ENCODE data around the gene TP53I13. TPM values are rescaled to one million over a fixed set of nuclear protein-coding genes. Genes with fewer than 3 reads are reported as not detected.

The TP53I13 gene, protein sequence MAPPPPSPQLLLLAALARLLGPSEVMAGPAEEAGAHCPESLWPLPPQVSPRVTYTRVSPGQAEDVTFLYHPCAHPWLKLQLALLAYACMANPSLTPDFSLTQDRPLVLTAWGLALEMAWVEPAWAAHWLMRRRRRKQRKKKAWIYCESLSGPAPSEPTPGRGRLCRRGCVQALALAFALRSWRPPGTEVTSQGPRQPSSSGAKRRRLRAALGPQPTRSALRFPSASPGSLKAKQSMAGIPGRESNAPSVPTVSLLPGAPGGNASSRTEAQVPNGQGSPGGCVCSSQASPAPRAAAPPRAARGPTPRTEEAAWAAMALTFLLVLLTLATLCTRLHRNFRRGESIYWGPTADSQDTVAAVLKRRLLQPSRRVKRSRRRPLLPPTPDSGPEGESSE
- total RNA-seq = 41.9 TPM

DNA sequence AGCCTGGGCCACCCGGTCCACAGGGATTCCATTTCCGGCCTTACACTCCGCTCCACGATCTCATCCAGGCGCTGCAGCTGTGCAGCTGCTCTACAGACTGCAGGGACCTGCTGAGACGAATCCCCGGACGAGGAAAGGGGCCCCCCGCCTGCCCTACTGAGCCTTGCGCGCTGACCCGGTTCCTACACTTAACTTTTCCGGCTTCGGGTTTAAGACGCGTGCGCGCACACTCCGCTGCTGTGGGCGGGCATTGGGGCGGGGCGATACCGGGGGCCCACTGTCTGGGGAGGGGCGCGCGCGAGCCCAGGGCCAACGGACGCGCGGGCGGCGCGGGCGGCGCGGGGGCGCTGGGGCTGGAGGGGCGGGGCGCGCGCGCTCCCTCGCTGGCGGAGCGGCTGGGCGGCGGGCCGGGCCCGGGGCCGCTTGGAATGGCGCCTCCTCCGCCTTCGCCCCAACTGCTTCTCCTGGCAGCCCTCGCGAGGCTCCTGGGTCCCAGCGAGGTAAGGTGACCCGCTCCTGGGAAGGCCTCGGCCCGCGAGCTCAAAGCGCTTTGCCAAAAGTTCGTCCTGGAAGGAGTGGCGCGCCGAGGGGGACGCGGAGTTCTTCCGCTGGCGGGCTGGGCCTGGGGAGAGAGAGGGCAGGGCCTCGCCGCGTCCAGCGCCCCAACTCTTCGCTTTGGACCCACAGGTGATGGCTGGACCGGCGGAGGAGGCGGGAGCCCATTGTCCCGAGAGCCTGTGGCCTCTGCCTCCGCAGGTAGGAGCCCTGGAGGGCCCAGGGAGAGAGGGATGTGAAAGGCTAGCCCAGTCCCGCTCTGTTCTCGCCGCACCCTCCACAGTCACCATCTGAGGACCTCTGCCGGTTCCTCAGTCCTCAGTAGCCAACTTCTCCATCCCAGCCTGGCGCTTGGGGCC is at the start of gene TP53I13:
Gene TP53I13, plus strand, starts transcription at position 371 of the 914 bp plus-strand sequence. Its CDS starts 58 bp downstream, at position 429.

DNA sequence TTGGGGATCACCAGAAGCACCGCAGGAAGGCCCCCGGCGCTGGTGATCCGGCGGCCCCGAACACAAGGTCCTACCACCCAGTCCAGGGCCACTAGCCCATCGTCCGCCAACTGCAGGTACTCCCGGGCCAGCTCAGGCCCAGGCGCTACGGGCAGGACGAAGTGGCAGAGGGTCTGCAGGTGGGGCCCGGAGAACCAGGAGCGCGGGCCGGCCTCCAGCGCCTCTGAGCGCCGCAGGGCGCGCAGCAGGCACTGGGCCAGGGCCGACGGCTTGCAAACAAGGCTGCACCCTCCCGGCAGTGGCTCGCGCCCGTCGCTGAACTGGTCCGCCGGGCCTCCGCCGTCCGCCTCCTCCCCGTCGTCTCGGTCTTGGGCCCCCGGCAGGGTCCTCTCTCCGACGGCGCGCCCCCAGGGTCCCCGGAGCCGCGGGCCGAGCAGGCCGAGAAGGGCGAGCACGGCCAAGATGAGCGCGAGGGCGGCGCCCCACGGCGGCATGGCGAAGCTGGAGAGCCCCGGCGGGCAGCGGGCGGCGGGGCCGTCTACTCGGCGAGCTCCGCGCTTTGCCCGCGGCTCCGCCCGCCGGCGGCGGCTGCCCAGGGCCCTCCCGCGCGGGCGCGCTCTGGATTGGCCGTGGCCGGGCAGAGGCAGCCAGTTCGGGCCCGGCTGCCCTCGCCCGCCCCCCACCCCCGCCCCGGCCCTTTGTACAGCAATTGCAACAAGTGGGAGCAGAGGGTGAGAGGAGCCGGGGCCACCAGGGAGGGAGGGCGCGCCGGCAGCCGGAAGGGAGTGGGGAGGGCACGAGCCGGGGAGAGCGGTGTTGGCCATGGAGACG is 1.8 kb upstream of the TP53I13 start, which contains the start of gene ABHD15:
Gene ABHD15, minus strand, starts transcription at position 565 of the 831 bp plus-strand sequence. Its CDS starts 71 bp downstream, at position 494.

DNA sequence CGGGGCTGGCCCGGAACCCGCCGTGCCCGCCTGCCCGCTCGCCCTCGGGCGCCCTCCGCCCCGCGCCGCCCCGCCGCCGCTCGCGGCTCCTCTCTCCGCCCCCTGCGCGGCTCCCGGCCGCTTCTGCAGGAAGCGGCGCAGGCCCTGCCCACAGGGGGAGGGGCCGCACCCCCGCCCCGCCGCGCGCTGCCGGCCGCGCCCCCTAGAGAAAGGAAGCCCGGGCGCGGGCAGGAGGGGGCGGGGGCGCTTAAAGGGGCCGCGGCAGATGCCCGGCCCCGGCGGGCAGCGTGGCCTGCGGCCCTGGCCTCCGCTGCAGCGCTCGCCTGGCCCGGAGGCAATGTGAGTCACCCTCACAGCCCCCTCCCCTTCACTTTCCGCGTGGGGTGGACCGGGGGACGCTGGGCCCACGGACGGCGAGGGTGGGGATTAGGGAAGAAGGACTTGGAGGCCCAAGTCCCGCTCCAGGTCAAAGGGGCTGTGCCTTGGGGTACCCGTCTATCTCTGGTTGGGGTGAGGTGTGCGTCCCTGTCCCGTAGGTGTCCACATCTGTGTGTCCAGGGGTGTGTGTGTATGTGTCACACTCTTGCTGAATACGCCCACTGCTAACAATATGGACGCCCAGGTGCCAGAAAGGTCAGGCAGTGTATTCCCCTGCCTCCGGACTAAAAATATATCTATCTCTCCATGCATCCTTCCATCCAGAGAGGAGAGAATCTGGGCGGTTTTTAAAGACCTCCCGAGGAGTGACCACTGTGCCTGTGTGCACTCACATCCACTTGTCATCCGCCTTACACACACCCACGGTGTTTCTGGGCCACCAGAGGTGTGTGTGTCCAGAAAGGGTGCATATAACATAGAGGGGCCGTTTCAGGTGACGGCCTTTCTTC is 21.3 kb downstream of the TP53I13 start, which contains the start of gene GIT1:
Gene GIT1, minus strand, starts transcription at position 125 of the 887 bp plus-strand sequence. CDS start 270 bp downstream, outside the sequence.

DNA sequence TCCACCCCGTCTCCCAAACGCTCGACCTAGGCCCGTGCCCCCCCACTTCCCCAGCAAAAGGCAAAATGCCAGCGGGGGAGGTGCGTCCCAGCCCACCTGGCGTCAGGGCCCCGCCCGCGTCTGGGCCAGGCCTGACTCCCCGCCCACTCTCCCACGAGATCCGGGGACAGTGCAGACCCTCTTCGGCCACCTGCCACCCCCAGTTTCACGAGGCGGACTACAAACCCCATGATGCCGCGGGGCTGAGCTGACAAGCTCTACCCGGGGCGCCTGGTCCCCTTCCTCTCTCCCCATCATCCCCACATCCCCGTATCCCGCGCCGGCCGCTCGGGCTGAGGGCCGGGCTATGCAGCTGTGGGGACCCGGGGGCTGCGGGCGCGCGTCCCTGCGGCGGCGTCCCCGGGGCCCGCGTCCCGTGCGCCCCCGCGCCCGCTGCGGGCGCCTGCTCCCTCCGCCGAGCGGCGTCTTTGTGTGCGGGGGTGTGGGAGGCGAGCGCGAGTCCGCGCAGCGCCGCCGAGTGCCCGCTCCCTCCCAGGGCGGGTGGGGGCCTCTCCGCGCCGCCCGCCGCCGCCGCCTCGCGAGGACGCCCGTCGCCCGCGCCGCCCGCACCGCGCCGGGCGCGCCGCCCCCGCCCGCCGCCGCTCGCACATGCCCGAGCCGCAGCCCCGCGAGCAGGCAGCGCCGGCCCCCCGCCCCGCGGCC is 24.5 kb downstream of the TP53I13 start, which contains the start of gene ANKRD13B:
Gene ANKRD13B, plus strand, starts transcription at position 283 of the 702 bp plus-strand sequence. CDS start 490 bp downstream, outside the sequence.

Other genes starting within 250 kb of the TP53I13 start
- 51.2 TPM for gene TAOK1, start 178.3 kb upstream of the TP53I13 start, total RNA-seq
- 7.4 TPM for gene ABHD15, start 1.7 kb upstream of the TP53I13 start, total RNA-seq
- gene GIT1, start 20.9 kb downstream of the TP53I13 start, total RNA-seq = 29.2 TPM
- 20.8 TPM for gene ANKRD13B, start 24.4 kb downstream of the TP53I13 start, total RNA-seq
- 21.8 TPM for gene CORO6, start 54.2 kb downstream of the TP53I13 start, total RNA-seq

Measured in metanephros (tissue), 1 donor.